Measurements from ENCODE around the gene DUSP11. TPM values are rescaled to one million over a fixed set of nuclear protein-coding genes. Genes with fewer than 3 reads are reported as not detected.
"Not testable (repeated sequence)": the region's sequence is repeated elsewhere in the genome, so short reads cannot be mapped to it uniquely, and the experiment has no call there.

DUSP11 gene
- total RNA-seq, 3 donors from 2014 or later, result 18.5 to 22.5 (median 21.0) TPM

- no peak for TF ChIP-seq CTCF (IDR thresholded peaks at IDR 0.05)
- Histone ChIP-seq H3K4me3 (peak overlapping the region; percentile 50), H3K9me3 (no peaks in the 10 kb centered on the region), H3K4me1 (ENCODE audit: low read depth) (peaks cover 8% of the 10 kb centered on the region), H3K36me3 (ENCODE audit: low read depth) (no peaks in the 10 kb centered on the region)
- no peak for DNase-seq
- intact Hi-C loops (cut with DNase I, micrococcal nuclease), result no loop called here
- ATAC-seq, result no peak
Measured at GRCh38 chr2:73736378-73736777, 43.5 kb downstream of the DUSP11 start.

GRCh38 chr2:73730810-73731209, 49.1 kb downstream of the DUSP11 start:
- no peak for TF ChIP-seq CTCF (IDR thresholded peaks at IDR 0.05)
- no peaks in the 10 kb centered on the region for H3K9me3 ChIP-seq
- H3K4me1 ChIP-seq (ENCODE audit: low read depth), result peaks cover under 1% of the 10 kb centered on the region
- no peak overlapping the region for H3K4me3 ChIP-seq
- intact Hi-C loops (cut with DNase I, micrococcal nuclease), result no loop called here
- no peaks in the 10 kb centered on the region for H3K36me3 ChIP-seq (ENCODE audit: low read depth)
- no peak for ATAC-seq
- DNase-seq, result no peak

GRCh38 chr2:73728711-73729110, 51.2 kb downstream of the DUSP11 start:
- DNase-seq (no peak), ATAC-seq (no peak)
- Histone ChIP-seq H3K36me3 (ENCODE audit: low read depth) (no peaks in the 10 kb centered on the region), H3K4me1 (ENCODE audit: low read depth) (no peaks in the 10 kb centered on the region), H3K4me3 (no peak overlapping the region), H3K9me3 (no peaks in the 10 kb centered on the region)
- intact Hi-C loops (cut with DNase I, micrococcal nuclease), result no loop called here
- TF ChIP-seq CTCF (IDR thresholded peaks at IDR 0.05), result no peak

GRCh38 chr2:73728043-73728442, 51.9 kb downstream of the DUSP11 start:
- DNase-seq, result no peak
- H3K9me3 ChIP-seq, result no peaks in the 10 kb centered on the region
- intact Hi-C loops (cut with DNase I, micrococcal nuclease), result no loop called here
- H3K4me3 ChIP-seq, result no peak overlapping the region
- no peak for TF ChIP-seq CTCF (IDR thresholded peaks at IDR 0.05)
- H3K4me1 ChIP-seq (ENCODE audit: low read depth), result no peaks in the 10 kb centered on the region
- ATAC-seq, result no peak
- H3K36me3 ChIP-seq (ENCODE audit: low read depth), result no peaks in the 10 kb centered on the region

- H3K4me3 ChIP-seq; H3K4me1 ChIP-seq (ENCODE audit: low read depth); ATAC-seq; H3K9me3 ChIP-seq; H3K36me3 ChIP-seq (ENCODE audit: low read depth); DNase-seq; intact Hi-C loops (cut with DNase I, micrococcal nuclease): not testable (repeated sequence)
Measured at GRCh38 chr2:73726657-73727056, 53.2 kb downstream of the DUSP11 start.

- intact Hi-C loops (cut with DNase I, micrococcal nuclease), result no loop called here
- Histone ChIP-seq H3K4me3 (no peak overlapping the region), H3K9me3 (no peaks in the 10 kb centered on the region), H3K4me1 (ENCODE audit: low read depth) (no peaks in the 10 kb centered on the region), H3K36me3 (ENCODE audit: low read depth) (no peaks in the 10 kb centered on the region)
- ATAC-seq, result no peak
- TF ChIP-seq CTCF (IDR thresholded peaks at IDR 0.05), result no peak
- DNase-seq, result no peak
Measured at GRCh38 chr2:73718851-73719621, 60.9 kb downstream of the DUSP11 start.

All from mucosa of descending colon (tissue), 3 donors.